ENCODE results near the gene DYDC2.

- TF ChIP-seq POLR2A (IDR thresholded peaks at IDR 0.05), result no peak
- TF ChIP-seq CTCF (IDR thresholded peaks at IDR 0.05), result no peak
These were observed 22.6 kb upstream of the DYDC2 start for GRCh38 chr10:80333983-80334382.

Data from testis (tissue), 2 donors.